SKM-1 treated with dmso at 0.1 percent for 144 hours (cell line): ENCODE results near the gene MAP4K1.
"Not testable (repeated sequence)": the region's sequence is repeated elsewhere in the genome, so short reads cannot be mapped to it uniquely, and the experiment has no call there.

Experiments
- DNase-seq: peaks from one replicate; lab custom pipeline; 2025; ENCODE audit not compliant: unreplicated experiment; lab: John Stamatoyannopoulos, UW

The MAP4K1 gene

DNA sequence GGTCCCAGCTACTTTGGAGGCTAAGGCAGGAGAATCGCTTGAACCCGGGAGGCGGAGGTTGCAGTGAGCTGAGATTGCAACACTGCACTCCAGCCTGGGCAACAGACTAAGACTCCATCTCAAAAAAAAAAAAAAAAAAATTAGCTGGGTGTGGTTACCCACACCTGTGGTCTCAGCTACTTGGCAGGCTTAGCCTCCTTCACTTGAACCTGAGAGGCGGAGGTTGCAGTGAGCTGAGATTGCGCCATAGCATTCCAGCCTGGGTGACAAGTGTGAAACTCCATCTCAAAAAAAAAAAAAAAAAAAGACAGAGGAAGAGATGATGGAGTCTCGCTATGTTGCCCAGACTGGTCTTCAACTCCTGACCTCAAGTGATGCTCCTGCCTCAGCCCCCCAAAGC is 38.4 kb downstream of the MAP4K1 start:
- DNase-seq: not testable (repeated sequence)

- no peak for DNase-seq
These were observed 39.9 kb downstream of the MAP4K1 start for GRCh38 chr19:38577826-38578225.

GRCh38 chr19:38571682-38572081 is 46.1 kb downstream of the MAP4K1 start:
- no peak for DNase-seq

DNA sequence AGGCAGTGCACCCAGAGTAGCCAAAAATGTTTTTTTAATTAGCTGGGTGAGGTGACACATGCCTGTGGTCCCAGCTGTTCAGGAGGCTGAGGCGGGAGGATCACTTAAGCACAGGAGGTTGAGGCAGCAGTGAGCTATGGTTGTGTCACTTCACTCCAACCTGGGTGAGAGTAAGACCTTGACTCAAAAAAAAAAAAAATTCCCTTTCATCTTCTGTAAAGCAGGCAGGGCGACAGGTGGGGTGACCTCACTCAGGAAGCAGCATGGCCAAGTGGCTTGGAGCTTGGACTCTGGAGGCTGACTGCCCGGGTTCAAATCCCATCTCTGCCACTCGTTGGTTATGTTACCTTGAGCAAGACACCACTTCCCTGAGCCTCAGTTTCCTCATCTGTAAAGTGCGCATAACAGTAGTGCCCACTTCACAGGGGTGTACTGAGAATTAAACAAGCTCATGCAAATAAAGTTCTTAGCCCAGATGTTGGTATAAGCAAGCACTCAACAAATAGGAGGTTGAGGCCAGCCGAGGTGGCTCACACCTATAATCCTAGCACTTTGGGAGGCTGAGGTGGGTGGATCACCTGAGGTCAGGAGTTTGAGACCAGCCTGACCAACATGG is 48.3 kb downstream of the MAP4K1 start:
- DNase-seq: no peak

- no peak for DNase-seq
These were observed 52.1 kb downstream of the MAP4K1 start for GRCh38 chr19:38565691-38566105.

- no peak for DNase-seq
These were observed 52.6 kb downstream of the MAP4K1 start for GRCh38 chr19:38564981-38565690.

- DNase-seq: no peak
These were observed 54.3 kb downstream of the MAP4K1 start for GRCh38 chr19:38563475-38563874.

- DNase-seq: no peak
These were observed 55.7 kb downstream of the MAP4K1 start for GRCh38 chr19:38562096-38562495.

DNA sequence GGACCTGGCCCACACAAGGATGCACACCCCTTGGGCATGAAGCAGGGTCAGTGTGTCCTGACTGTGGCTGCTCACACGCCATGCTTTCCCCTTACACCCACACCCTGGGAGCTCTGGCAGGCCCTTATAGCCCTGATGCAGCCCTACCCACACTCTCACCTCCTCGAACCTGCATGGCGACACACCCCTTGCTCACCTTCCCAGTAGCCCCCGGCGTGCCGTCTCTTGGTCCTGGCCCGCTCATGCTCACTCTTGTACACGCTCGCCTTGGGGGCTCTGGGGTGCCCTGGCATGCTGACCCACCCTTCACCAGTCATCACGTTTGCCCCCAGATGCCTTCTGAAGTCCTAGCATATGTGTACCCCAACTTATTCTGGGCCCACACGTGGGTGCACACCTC is 56.1 kb downstream of the MAP4K1 start:
- DNase-seq: no peak

DNA sequence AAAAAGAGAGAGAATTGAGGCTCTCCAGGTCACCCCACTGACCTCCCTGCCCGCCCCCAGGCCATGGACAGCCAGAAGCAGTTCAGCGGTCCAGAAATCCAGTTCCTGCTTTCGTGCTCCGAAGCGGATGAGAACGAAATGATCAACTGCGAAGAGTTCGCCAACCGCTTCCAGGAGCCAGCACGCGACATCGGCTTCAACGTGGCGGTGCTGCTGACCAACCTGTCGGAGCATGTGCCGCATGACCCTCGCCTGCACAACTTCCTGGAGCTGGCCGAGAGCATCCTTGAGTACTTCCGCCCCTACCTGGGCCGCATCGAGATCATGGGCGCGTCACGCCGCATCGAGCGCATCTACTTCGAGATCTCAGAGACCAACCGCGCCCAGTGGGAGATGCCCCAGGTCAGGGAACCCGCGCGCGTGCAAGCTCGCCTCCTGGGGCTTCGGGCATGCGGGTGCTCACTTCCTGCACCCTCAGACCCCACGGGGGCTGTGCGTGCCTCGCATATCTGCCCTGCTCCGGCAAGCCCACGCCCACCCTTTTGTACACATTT is 56.6 kb downstream of the MAP4K1 start:
- no peak for DNase-seq

DNA sequence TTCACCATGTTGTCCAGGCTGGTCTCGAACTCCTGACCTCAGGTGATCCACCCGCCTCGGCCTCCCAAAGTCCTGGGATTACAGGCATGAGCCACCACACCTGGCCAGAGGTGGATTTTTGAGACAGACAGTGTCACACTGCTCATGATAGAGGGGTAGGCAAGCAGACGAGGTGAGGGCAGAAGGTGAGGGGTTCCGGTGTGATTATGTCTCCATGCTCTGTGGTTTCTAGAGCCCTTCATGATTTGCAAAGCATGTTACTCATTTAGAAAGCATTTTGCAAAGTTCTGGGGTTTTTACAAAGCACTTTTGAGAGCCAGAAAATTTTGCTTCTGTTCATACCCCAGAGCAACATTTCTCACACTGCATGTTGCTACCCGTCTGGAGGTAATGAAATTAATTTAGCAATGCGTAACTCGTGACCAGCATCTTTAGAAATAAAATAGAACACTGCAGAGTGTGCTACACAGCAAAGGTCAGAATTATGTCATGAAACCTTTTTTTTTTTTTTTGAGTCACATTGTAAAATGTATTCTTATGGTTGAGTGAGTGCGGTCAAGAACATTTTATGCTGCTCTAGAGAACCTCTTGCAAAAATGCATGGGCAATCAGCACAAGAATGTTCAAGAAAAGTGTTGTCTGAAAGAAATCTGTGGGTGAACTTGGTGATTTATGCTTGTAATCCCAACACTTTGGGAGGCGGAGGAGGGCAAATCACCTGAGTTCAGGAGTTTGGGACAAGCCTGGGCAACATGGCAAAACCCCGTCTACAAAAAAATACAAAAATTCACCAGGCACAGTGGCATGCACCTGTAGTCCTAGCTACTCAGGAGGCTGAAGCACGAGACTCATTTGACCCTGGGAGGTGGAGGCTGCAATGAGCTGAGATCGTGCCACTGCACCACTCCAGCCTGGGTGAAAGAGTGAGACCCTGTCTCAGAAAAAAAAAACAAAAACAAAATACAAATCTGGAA is 58.0 kb downstream of the MAP4K1 start:
- no peak for DNase-seq

DNA sequence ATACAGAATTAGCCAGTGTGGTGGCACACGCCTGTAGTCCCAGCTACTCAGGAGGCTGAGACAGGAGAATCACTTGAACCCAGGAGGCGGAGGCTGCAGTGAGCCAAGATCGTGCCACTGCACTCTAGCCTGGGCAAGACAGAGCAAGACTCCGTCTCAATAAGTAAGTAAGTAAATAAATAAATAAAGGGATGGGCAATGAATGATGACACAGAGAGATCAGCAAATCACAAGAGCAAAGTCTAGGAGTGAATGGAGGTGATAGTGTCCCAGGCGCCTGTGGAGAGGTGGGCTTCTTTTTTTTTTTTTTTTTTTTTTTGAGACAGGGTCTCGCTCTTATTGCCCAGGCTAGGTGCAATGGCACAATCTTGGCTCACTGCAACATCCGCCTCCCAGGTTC is 58.8 kb downstream of the MAP4K1 start:
- DNase-seq: not testable (repeated sequence)

GRCh38 chr19:38557205-38557799 is 60.5 kb downstream of the MAP4K1 start:
- DNase-seq: peak; percentile 20

- no peak for DNase-seq
These were observed 61.1 kb downstream of the MAP4K1 start for GRCh38 chr19:38556521-38557174.

DNA sequence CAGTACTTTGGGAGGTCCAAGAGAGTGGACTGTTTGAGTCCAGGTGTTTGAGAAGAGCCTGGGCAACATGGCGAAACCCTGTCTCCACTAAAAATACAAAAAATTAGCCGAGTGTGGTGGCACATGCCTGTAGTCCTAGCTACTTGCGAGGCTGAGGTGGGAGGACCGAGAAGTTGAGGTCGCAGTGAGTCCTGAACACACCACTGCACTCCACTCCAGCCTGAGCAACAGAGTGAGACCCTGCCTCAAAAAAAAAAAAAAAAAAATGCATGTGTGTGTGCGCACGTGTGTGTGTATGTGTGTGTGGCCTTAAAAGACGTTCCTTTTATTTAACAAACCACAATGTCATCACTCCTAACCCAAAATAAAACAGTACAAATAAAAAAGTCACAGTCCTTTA is 62.6 kb downstream of the MAP4K1 start:
- DNase-seq: no peak

DNA sequence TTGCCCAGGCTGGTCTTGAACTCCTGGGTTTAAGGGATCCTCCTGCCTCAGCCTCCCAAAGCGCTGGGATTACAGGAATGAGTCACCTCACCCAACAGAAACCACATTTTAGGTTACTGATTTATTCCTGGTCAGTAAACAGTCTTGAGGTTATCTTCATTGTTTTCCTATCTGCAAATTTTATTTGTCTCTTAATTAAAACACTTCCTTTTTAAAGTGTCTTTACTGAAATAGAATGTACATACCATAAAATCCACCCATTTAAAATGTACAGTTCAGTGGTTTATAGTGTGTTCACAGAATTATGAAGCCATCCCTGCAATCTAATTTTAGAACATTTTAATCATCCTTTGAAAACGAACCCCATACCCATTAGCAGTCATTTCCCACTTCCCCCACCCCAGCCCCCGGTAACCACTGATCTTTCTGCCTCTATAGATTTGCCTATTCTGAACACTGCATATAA is 63.0 kb downstream of the MAP4K1 start:
- no peak for DNase-seq

GRCh38 chr19:38553239-38553638 is 64.5 kb downstream of the MAP4K1 start:
- not testable (repeated sequence) for DNase-seq

DNA sequence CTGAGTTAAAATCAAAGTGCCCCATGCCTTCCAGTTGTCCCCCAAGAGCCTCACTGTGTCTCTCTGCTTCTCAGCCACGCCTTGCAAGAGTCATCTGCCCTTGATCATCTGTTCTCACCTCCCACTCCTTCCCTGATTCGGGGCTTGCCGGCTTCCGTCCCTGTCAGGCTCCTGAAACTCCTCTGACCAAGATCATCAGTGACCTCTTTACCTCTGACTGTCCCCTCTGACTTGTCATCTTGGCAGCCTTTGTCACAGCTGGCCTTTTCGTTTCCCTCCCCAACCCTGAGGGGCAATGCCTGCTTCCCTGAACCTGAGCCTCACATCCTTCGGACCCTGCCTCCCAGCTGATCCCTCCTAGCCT is 66.3 kb downstream of the MAP4K1 start:
- no peak for DNase-seq

- no peak for DNase-seq
These were observed 67.4 kb downstream of the MAP4K1 start for GRCh38 chr19:38550376-38550775.

DNA sequence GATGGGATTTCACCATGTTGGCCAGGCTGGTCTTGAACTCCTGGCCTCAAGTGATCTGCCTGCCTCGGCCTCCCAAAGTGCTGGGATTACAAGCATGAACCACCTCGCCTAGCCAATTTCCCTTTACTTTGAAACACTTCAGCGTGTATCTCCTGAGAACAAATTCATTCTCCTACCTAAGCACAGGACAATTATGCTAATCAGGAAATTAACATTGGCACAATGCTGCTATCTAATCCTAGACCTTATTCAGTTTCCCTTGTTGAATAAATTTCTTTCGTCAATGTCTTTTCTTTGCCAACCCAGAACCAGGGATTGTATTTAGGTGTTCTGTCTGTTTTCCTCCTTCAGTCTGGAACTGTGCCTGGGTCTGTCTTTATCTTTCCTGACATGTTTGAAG is 67.8 kb downstream of the MAP4K1 start:
- no peak for DNase-seq
